ENCODE measurements around the gene TAC4.

Gene TAC4

DNA sequence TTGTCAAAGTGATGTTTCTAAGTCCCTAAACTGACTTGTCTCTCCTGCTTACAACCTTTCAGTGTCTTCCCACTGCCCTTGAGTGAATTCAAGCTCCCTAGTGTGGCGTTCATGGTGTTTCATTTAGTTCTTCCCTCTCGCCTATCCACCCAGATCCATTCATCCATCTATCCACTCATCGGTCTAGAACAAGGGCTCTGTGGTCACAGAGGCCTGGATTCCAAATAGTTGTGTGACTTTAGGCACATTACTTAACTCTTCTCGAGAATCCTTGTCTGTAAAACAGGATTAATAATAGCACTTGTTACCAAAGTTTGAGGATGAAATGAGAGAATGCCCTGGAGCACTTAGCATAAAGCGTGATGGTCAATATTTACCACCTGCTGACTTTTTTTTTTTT, 870 bp upstream of the TAC4 start:
- TF ChIP-seq EZH2phosphoT487 (IDR thresholded peaks at IDR 0.05; ENCODE audit: borderline replicate concordance, low read length): no peak
- TF ChIP-seq, protein P1, sequence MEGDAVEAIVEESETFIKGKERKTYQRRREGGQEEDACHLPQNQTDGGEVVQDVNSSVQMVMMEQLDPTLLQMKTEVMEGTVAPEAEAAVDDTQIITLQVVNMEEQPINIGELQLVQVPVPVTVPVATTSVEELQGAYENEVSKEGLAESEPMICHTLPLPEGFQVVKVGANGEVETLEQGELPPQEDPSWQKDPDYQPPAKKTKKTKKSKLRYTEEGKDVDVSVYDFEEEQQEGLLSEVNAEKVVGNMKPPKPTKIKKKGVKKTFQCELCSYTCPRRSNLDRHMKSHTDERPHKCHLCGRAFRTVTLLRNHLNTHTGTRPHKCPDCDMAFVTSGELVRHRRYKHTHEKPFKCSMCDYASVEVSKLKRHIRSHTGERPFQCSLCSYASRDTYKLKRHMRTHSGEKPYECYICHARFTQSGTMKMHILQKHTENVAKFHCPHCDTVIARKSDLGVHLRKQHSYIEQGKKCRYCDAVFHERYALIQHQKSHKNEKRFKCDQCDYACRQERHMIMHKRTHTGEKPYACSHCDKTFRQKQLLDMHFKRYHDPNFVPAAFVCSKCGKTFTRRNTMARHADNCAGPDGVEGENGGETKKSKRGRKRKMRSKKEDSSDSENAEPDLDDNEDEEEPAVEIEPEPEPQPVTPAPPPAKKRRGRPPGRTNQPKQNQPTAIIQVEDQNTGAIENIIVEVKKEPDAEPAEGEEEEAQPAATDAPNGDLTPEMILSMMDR (IDR thresholded peaks at IDR 0.05; ENCODE audit: low read depth, low read length, poor library complexity, severe bottlenecking): no peak
- Histone ChIP-seq H3K36me3 (ENCODE audit: control insufficient read depth, low read length) (no peaks in the 10 kb centered on the region), H3K4me2 (ENCODE audit: low read length) (no peak overlapping the region), H3K27me3 (ENCODE audit: control insufficient read depth, low read length) (peaks cover 48% of the 10 kb centered on the region), H3K9me3 (ENCODE audit: control insufficient read depth, insufficient read depth, low read length) (no peaks in the 10 kb centered on the region), H3K79me2 (ENCODE audit: control insufficient read depth, low read length) (no peaks in the 10 kb centered on the region), H3K4me1 (ENCODE audit: control insufficient read depth, low read length) (peaks cover 6% of the 10 kb centered on the region), H3K4me3 (ENCODE audit: low read length) (no peak overlapping the region), H3F3A (ENCODE audit: control insufficient read depth, insufficient read depth) (no peaks in the 10 kb centered on the region), H4K20me1 (ENCODE audit: control insufficient read depth, insufficient read depth, low read depth, low read length) (no peaks in the 10 kb centered on the region), H3K27ac (ENCODE audit: low read depth, low read length) (no peak overlapping the region), H3K9me2 (replicated peaks; ENCODE audit: control insufficient read depth, low read length) (no peaks in the 10 kb centered on the region)

DNA sequence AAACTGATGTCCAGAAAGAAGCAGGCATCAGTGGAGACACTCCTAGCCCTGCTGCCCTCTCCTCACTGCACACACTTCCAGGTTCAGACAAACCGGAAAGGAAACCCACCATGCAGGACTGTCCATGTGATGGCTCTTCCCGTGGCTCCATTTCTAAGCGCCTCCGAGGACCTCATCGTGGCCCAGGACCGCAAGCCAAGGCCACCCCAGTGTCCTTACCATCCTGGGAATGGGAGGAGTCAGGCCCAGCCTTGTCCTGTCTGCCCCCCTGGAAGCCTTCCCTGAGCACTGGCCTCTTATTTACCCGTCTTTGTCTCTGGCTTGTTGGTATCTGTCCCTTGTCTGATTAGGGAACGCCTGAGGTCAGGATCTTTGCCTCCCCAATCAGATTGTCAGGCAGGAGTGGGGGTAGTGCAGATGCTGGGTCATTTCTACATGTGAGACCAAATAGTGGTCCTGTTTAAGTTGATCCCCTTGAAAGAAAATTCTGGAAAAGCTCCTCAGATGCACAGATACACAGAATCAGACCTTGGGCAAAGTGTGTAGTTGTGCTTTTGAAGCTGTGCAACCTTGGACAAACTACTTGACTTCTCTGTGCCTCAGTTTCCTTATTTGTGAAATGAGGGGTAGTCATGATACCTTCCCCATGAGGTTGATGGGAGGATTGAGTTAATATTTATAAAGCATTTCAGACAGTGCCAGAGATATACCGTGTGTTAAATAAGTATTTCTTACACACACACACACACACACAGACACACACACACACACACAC, 744 bp downstream of the TAC4 start:
- Histone ChIP-seq H3F3A (ENCODE audit: control insufficient read depth, insufficient read depth) (no peaks in the 10 kb centered on the region), H3K27me3 (ENCODE audit: control insufficient read depth, low read length) (peaks cover 35% of the 10 kb centered on the region), H3K4me1 (ENCODE audit: control insufficient read depth, low read length) (peaks cover 6% of the 10 kb centered on the region), H3K4me3 (ENCODE audit: low read length) (no peak overlapping the region), H4K20me1 (ENCODE audit: control insufficient read depth, insufficient read depth, low read depth, low read length) (no peaks in the 10 kb centered on the region), H3K36me3 (ENCODE audit: control insufficient read depth, low read length) (no peaks in the 10 kb centered on the region), H3K9me3 (ENCODE audit: control insufficient read depth, insufficient read depth, low read length) (no peaks in the 10 kb centered on the region), H3K9me2 (replicated peaks; ENCODE audit: control insufficient read depth, low read length) (no peaks in the 10 kb centered on the region), H3K79me2 (ENCODE audit: control insufficient read depth, low read length) (no peaks in the 10 kb centered on the region), H3K27ac (ENCODE audit: low read depth, low read length) (no peak overlapping the region), H3K4me2 (ENCODE audit: low read length) (no peak overlapping the region)
- TF ChIP-seq, protein P1 (IDR thresholded peaks at IDR 0.05; ENCODE audit: low read depth, low read length, poor library complexity, severe bottlenecking): no peak
- TF ChIP-seq EZH2phosphoT487 (IDR thresholded peaks at IDR 0.05; ENCODE audit: borderline replicate concordance, low read length): no peak

DNA sequence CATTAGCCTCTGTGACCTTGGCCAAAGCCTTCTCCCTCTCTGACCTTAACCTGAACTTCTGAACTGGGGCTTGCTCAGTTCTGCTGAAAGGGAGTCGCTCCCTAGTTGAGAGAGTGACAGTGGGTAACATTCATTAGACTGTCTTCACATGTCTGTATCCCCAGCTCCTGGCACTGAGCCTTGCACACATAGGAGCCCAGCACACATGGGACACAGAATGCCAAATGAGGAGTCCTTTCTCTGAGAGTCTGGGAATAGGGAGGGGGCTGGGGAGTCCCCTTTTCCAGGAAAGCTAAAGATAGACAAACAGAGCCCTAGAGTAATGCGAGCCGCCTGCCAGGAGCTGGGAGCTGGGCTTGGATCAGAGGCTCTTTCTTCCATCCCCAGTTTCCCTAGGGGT, 2.5 kb downstream of the TAC4 start:
- Histone ChIP-seq H3K9me2 (replicated peaks; ENCODE audit: control insufficient read depth, low read length) (no peaks in the 10 kb centered on the region), H3K9me3 (ENCODE audit: control insufficient read depth, insufficient read depth, low read length) (no peaks in the 10 kb centered on the region), H3K36me3 (ENCODE audit: control insufficient read depth, low read length) (no peaks in the 10 kb centered on the region), H3K4me3 (ENCODE audit: low read length) (no peak overlapping the region), H3F3A (ENCODE audit: control insufficient read depth, insufficient read depth) (no peaks in the 10 kb centered on the region), H3K27ac (ENCODE audit: low read depth, low read length) (no peak overlapping the region), H3K79me2 (ENCODE audit: control insufficient read depth, low read length) (no peaks in the 10 kb centered on the region), H3K27me3 (ENCODE audit: control insufficient read depth, low read length) (peaks cover 20% of the 10 kb centered on the region), H3K4me1 (ENCODE audit: control insufficient read depth, low read length) (no peaks in the 10 kb centered on the region), H4K20me1 (ENCODE audit: control insufficient read depth, insufficient read depth, low read depth, low read length) (no peaks in the 10 kb centered on the region), H3K4me2 (ENCODE audit: low read length) (no peak overlapping the region)
- TF ChIP-seq, protein P1 (IDR thresholded peaks at IDR 0.05; ENCODE audit: low read depth, low read length, poor library complexity, severe bottlenecking): no peak
- TF ChIP-seq EZH2phosphoT487 (IDR thresholded peaks at IDR 0.05; ENCODE audit: borderline replicate concordance, low read length): no peak
